HG03066 (cell line): Measurements from ENCODE around the gene KRTAP12-3.

ENCODE experiments used
- ATAC-seq: cut with Tn5 transposase; IDR thresholded peaks from one replicate; pipeline ENCODE4 v1.9.1; 2021; ENCODE audit warnings: low read depth; ENCODE audit not compliant: unreplicated experiment

KRTAP12-3 gene

DNA sequence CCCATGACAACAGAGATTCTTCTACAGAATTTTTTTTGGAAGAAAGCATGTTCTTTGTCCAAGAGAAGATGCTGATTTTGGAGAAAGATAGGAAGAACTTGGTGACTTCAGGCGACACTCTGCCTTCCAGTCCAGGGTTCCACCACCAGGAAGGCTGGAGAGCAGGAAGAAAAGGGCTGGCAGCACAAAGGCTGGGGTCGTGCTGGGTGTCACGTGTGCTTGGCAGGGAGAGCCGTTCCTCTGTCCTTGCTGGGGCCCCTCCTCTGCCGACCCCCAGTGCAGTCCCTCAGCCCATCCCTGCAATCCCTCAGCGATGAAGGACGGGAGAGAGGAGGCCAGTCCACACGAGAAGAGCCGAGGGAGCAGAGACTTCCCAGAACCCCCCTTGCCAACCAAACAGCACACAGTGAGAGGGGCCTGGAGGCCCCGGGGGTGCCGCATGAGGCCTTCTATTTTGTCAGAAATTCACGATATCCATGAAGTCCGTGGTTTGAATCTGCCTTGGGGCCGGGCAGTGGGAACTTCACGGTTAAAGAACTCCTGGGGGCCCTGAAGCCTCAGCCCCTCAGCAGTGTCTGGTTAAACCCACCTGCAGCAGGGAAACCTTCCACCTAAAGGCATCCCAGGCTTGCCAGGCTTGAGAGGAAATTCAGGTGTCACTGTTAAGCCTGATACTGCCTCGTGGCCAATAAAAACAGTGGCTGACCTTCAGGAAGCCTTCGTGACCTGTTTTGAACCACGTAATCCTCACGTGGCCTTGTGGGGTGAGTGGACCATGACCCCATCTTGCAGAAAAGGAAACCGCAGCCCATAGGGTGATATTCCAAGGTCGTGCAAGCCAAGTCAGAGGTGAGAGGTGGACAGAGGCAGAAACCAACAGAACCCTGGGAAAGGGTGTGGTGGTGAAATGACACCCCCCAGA is 42.6 kb downstream of the KRTAP12-3 start:
- ATAC-seq: no peak

DNA sequence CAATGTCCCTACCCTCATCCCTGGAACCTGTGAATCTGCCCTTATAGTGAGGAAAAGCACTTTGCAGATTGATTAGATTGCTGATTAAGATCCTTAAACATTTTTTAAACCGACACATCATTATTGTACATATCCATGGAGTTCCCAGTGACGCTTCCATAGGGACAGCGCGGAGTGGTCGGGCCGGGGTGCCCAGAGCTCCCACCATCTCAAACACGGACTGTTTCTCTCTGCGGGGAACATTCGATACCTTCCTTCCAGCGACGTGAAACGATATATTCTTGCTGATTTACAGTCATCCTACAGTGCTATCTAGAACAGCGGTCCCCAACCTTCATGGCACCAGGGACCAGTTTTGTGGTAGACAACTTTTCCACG is 43.3 kb downstream of the KRTAP12-3 start:
- ATAC-seq: no peak

DNA sequence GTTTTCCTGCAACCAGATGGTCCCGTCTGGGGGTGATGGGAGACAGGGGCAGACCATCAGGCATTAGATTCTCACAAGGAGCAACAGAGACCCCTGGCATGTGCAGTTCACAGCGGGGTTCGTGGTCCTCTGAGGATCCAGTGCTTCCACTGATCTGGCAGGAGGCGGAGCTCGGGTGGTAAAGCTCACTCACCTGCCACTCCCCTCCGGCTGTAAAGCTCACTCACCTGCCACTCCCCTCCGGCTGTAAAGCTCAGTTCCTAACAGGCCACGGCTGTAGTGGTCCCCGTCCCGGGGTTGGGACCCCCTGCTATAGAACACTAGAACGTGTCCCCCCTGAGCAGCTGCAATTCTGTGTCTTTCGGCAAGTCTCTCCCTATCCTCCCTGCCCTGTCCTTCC is 43.8 kb downstream of the KRTAP12-3 start:
- no peak for ATAC-seq

DNA sequence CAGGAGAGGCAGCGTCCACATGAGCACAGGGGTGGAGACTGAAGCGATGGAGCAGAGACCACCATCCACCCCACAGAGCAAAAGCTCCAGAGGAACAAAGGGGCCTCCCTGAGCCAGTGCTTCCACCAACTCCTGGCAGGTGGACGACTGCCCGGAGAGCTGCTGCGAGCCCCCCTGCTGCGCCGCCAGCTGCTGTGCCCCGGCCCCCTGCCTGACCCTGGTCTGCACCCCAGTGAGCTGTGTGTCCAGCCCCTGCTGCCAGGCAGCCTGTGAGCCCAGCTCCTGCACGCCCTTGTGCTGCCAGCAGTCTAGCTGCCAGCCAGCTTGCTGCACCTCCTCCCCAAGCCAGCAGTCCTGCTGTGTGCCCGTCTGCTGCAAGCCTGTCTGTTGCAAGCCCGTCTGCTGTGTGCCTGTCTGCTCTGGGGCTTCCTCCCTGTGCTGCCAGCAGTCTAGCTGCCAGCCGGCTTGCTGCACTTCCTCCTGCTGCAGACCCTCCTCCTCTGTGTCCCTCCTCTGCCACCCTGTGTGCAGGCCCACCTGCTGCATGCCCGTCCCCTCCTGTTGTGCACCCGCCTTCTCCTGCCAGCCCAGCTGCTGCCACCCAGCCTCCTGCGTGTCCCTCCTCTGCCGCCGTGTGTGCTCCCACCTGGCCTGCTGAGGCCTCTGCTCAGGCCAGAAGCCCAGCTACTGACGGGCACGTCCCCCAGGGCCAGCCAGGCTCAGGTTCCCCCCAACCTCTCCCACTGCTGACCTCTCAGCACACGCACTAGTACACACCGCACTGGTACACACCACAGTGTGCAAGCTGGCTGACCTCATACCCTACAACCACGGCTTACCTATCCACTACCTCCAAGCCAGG is 44.6 kb downstream of the KRTAP12-3 start:
- ATAC-seq: no peak

DNA sequence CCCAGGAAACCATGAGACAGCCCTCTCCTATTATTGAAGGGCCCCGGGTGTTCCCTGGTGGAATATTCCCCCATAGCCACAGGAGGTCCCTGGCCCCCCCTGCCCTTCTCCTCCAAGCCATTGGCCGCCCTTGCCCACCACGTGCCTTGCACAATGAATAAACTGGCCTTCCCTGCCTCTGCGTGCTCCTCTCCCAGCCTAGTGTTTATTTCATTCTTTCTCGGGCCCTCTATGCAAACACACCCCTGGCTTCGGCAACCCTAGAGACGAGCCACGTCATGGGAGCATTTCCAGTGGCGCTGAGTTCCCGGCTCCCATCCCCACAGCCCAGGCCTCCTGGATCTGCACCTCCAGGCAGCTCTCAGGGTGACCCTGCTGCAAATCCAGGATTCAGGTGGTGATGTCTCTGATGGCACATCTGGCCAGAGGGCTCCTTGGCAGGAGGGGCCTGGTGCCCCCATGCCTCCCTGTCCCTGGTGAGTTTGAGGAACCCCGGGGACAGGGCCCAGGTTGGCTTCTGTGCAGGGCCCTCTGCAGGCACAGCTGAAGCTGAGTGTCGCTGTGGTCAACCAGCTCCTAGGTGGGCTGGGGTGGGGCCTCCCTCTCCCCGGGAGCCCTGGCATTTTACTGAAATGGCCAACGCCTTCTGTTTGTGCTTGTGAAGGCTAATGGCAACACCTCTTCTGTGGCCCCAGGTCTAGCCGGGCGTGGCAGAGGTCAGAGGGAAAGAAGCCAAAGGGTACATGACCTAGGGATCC is 45.4 kb downstream of the KRTAP12-3 start:
- ATAC-seq: no peak

DNA sequence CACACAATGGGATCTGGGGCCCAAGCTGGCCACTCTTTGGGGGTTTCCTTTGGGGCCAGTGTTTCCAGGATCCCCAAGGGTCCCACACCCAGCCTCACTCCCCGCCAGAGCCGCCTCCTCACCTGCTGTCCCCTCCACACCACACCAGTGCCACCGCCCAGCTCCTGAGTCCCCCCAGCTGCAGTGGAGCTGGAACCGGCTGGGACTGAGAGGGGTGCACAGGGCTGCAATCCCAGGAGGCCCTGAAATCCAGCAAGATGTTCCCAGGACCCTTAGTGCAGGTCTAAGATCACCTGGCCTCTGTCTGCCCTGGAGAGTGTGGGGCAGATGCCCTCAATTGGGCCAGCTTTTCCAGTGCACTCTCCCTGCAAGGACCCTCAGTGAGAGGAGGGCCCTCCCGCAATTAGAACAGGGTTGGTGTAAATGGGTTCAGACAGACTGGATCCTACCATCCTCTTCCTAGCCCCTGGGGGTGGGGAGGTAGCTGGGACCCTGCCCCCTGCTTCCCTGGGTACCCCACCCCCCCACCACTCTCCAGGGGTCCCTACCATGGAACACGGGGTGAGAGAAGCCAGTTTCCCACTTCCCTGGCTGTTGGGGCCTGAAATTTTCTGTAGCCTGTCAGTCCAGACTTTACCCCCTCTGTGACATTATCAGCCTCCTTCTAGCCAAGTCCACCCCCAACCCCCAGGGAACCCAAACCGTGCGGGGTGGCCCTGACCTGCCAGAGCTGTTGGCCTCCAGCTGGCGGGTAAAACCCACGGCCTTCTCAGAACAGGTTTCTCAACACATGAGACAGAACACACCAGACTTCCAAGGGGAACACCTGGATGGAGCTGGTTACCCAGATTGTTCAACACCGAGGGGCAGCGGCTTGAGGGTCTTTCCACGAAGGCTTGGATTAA is 46.3 kb downstream of the KRTAP12-3 start:
- no peak for ATAC-seq

DNA sequence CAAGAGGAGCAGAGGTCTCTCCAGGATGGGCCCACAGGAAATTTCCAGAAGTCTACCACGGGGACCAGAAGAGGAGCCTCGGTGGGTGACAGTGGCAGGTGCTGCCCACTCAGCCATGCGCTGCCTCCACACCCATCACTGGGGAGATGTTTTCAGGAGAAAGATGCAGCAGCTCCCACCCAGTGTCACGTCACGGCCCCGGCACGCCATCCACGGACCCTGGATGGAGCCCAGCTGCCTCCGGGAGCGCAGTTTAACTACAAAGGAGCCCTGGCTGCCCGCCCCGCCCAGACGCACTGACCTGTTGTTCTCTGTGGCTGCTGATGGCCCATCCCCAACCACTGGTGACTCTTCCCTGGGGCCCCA is 46.9 kb downstream of the KRTAP12-3 start:
- no peak for ATAC-seq

DNA sequence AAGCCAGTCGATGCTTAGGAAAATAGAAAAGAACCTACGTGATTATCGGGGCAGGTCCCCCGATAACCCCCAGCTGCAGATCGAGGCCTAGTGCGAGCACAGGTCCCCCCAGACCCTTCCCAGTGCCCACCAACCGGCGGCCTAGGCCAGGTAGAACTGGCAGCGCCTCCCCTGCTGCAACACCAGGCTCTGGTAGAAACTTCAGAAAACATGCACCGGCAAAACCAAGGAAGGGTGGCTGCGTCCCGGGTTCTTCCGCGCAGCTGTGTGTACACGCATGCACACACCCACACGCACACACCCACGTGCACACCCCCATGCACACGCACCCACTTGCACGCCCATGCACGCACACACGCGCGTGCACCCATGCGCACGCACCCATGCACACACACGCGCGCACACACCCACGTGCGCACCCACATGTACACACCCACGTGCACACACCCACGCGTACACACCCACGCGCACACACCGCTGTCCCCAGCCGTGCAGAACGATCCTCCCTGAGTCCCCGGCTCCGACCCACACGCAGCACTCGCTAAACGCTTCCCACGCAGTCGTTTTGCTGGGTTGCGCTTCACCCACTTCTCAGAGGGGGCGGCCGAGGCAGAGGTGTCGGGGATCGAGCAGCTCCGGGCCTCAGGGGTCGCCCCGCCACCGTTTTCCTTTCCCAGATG is 48.4 kb downstream of the KRTAP12-3 start:
- ATAC-seq: no peak

DNA sequence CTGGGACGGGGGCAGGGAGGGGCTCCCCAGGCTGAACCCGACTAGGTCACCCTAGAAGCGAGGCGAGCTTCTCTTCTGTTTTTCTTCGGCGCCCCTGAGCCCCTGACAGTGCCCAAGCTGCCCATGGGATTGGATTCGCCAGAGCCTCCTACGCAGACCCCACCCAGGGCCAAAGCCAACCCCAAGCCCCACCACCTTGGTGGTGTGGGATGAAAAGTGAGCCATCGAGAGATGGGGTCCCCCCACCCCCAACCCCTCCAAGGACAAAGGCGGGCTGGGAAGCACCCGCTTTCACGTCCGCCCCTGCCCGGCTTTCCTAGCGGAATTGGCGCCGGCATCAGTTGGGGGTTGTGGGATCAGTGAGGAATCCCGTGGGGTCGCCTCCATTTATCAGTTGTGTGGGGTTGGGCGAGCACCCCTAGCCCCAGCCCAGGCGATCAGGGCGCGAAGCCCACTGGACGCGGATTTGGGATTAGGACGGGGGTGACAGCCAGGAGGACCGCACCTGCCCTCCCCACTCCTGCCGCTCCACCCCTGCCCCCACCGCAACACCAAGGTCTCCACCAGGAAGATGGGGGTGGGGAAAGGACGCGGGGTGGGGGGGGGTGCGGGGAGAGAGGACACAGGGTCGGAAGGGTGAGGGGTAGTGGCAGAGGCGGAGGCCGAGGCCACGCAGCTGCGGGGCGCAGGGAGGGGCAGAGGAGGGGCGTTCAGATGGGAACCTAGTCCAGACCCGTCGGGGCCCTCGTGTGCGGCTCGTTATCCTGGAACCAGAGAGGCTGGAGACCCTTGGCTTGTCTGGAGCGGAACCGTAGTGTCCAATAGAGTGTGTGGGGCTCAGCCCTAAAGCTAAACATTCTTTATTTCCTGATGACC is 49.2 kb downstream of the KRTAP12-3 start:
- no peak for ATAC-seq
